Fibroblast of gingiva (primary cell): Measurements from ENCODE around the gene SV2C.
"Not testable (repeated sequence)": the region's sequence is repeated elsewhere in the genome, so short reads cannot be mapped to it uniquely, and the experiment has no call there.

Source experiments
- DNase-seq: peaks from one replicate; pipeline ENCODE4 v3.0.0-alpha.2; 2011; ENCODE audit warnings: low read depth

Gene SV2C

GRCh38 chr5:76342474-76342873 lies 259.3 kb downstream of the SV2C start:
- no peak for DNase-seq

GRCh38 chr5:76345582-76345981 lies 262.4 kb downstream of the SV2C start:
- DNase-seq = no peak

- DNase-seq = no peak
Measured at GRCh38 chr5:76351176-76351575, 268.0 kb downstream of the SV2C start.

- no peak for DNase-seq
Measured at GRCh38 chr5:76351577-76351976, 268.4 kb downstream of the SV2C start.

GRCh38 chr5:76356887-76357286 lies 273.7 kb downstream of the SV2C start:
- no peak for DNase-seq

GRCh38 chr5:76363352-76364225 lies 280.4 kb downstream of the SV2C start:
- no peak for DNase-seq

GRCh38 chr5:76364226-76364589 lies 281.0 kb downstream of the SV2C start:
- DNase-seq = no peak

GRCh38 chr5:76365561-76365960 lies 282.4 kb downstream of the SV2C start:
- DNase-seq = no peak

GRCh38 chr5:76366596-76366995 lies 283.4 kb downstream of the SV2C start:
- no peak for DNase-seq

GRCh38 chr5:76367623-76368371 lies 284.6 kb downstream of the SV2C start:
- no peak for DNase-seq

- DNase-seq = no peak
Measured at GRCh38 chr5:76368941-76369340, 285.8 kb downstream of the SV2C start.

- not testable (repeated sequence) for DNase-seq
Measured at GRCh38 chr5:76369668-76370067, 286.5 kb downstream of the SV2C start.

GRCh38 chr5:76371960-76372322 lies 288.8 kb downstream of the SV2C start:
- no peak for DNase-seq

GRCh38 chr5:76372323-76373054 lies 289.3 kb downstream of the SV2C start:
- peak; percentile 27 for DNase-seq

- no peak for DNase-seq
Measured at GRCh38 chr5:76376148-76376865, 293.1 kb downstream of the SV2C start.

GRCh38 chr5:76376866-76377230 lies 293.7 kb downstream of the SV2C start:
- no peak for DNase-seq

- no peak for DNase-seq
Measured at GRCh38 chr5:76378355-76378754, 295.2 kb downstream of the SV2C start.

- DNase-seq = no peak
Measured at GRCh38 chr5:76379316-76379715, 296.1 kb downstream of the SV2C start.

- DNase-seq = no peak
Measured at GRCh38 chr5:76379855-76380254, 296.7 kb downstream of the SV2C start.

GRCh38 chr5:76380346-76381066 lies 297.3 kb downstream of the SV2C start:
- DNase-seq = no peak

- no peak for DNase-seq
Measured at GRCh38 chr5:76383126-76383832, 300.1 kb downstream of the SV2C start.
